GM21717 (cell line): ENCODE data around the gene TRABD2B.

ENCODE experiments used
- ATAC-seq: cut with Tn5 transposase; IDR thresholded peaks from one replicate; pipeline ENCODE4 v1.9.1; 2021; ENCODE audit warnings: mild to moderate bottlenecking, moderate library complexity; ENCODE audit not compliant: unreplicated experiment

The TRABD2B gene

DNA sequence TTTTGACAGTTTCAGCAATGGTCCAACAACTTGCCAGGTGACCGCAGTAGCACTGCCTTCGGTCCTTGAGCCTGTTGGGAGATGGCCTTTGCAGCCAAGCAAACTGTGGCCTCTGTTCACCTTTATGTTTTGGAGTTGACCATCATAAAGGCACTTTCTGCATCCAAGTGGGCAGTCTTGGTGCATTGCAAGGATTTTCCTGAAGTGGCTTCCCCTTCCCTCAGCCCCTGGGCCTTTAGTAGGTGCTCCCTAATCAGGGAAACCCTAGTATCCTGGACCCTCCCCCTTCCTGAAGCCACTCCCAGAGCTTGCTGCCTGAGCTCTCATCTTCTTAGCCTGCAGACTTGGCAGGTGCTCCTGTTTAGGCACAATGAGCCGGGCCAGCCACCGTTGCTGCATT, 140.2 kb downstream of the TRABD2B start:
- no peak for ATAC-seq

DNA sequence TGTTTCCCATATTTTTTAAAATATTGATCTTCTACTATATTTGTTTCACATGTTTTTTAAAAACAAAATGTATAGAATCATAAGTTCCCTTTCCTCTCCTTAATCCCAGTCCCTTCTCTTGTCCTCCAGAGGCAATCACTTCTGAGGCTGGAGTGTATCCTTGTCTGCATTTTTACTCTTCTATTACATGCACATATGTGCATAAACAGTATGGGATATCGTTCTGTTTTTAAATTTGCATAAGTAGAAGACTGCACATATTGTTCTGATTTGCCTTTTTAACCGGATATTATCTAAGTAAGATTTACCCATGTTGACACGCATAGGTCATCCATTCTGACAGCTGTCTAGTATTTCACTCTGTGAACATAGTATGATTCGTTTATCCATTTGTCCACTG, 142.0 kb downstream of the TRABD2B start:
- no peak for ATAC-seq

DNA sequence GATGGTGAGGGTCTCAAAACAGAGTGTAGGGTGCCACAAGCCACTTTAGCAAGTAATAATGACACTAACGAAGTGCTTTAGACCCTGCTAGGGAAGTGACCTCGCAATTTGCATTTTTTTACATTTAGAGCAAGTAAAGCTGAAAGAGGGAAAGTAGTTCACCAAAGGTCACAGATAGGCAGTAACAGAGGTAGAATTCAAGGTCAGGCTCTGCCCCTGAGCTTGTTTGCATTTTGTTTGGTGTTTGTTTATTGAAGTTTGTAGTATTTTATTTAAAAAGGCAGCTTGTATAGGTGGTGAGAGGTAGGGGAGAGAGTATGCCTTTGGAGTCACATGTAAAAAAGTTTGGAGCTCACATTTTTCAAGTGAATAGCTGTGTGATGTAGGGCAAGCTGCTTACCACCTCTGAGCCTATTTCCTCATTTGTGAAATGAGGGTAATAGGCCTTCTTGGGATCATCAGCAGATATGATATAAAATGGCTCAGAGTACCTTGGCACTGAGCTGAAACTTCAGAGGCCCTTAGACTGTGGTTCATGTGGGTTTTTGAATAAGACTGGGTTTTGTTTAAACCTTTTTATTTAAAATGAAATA, 142.5 kb downstream of the TRABD2B start:
- no peak for ATAC-seq

DNA sequence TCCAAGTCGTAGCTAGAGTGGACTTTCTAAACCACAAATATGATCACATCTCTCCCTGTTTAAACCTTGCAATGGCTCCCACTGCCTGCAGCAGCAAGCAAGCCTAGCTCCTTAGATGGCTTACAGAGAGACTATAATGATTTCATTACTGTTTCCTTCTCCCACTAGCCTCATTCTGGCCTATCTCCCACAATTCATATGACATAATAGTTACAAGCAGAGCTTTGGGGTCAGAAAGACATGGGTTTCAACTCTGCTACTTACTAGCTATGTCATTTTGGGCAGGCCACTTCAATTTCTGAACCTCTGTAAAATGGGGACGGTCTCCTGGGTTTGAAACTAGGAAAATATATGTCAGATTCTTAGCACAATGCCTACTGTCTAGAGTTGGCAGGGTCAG, 143.3 kb downstream of the TRABD2B start:
- no peak for ATAC-seq

DNA sequence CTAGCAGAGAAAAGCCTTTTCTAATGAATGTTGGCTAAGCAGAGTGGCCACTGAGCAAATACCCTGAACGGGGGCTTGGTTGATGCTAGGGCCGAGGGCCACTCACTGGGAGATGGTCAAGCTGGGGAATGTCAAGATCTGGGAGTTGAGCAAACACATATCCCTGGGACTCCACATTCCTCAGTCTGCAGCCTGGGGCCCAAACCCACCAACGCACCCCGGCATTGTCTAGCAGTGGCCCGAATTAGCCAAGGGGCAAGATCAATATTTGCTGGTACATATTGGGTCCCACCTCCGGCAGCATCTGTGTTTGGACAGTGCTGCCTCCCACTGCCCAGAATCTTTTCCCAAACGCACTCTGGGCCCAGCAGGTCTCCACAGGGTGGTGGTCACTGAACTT, 144.1 kb downstream of the TRABD2B start:
- no peak for ATAC-seq

DNA sequence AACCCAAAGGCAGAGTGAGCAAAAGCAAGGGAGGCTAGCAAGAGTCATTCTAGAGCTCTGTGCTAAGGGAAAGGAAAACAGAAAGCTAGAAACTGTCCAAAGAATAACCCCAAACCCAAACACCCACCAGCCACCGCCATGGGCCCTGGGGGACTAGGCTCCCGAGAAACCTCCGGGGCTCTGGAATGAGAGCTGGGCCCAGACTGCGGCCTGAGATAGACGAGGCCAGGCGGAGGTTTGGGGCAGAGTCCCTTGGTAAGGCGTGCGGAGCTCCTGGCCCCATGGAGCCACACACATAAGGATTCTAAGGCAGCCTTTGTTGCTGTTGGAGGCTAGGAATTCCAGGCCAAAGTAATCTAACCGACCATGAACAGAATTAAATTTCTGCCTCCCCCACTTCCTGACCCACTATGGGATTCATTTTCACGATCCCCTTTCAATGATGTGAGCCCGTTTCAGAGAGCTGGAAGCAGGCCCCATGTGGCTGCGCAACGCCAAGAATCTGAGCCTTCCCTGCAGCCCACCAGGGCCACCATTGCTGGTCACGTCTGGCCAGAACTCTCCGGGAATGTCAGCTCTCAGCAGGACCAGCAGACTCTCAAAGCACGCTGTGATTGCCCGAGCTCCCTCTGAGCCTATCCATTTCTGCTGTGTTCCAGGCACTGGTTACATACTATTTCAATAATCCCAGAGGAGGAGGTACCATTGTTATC, 145.0 kb downstream of the TRABD2B start:
- no peak for ATAC-seq

DNA sequence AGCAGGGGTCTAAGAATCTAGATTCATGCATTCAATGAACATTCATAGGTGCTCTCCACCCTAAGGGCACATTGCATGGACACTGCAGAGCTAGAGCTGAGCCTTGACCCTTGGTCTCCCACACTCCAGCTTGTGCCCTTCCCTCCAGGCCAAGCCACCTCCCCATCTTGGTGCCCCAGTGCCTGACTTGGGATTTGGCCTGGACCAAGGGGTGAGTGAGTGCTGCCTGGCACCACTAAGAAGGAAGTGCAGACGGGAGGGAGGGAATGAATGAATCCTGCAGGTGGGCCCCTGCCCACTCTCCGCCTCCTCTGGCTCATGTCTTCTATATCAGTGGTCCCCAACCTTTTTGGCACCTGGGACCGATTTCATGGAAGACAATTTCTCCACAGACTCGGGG, 146.7 kb downstream of the TRABD2B start:
- ATAC-seq, result no peak

DNA sequence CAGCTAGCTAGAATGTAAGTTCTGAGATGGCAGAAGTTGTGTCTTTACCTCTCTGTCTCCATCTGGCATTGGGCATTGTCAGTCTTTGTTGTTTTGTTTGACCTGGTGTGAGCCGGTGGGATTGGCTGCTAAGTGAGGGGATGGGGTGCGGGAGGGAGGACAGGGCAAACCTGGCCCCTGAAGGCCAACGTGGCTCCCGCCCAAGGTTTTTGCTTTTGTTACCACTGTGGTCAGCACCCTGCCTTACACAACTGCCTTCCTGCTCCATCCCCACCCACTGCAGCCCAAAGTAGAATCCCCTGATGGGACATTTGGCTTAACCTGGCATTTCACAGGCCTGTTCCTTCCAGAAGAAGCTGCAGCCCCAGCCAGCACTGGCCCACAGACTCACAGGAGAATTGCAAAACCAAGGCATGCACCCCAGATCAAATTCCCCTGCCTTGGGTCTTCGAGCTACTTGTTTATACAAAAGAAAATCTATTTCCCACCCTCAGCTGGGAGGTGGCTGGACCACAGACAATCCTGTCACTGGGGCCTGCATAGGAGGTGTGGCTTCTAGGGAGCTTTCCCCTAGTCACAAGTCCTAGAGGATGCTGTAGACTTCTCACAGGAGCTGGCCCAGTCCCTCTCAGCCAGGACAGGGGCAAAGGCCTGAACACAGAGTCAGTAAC, 147.5 kb downstream of the TRABD2B start:
- ATAC-seq, result no peak

DNA sequence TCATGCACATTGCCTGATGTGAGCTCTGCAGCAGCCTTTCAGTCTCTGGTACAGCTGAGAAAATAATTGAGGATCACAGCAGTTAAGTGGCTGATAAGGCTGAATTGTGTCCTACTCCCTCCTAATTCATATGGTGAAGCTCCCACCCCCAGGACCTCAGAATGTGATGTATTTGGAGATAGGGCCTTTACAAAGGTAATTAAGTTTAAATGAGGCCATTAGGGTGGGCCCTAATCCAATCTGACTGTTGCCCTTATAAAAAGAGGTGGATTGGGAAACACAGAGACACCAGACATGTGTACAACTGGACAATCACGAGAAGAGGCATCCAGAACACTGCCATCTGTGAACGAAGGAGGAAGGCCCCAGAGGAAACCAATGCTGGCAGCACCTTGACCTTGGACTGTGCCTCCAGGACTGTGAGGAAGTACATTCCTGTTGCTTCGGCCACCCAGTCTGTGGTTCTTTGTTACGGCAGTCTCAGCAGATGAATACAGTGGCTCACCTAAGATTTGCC, 148.1 kb downstream of the TRABD2B start:
- no peak for ATAC-seq

DNA sequence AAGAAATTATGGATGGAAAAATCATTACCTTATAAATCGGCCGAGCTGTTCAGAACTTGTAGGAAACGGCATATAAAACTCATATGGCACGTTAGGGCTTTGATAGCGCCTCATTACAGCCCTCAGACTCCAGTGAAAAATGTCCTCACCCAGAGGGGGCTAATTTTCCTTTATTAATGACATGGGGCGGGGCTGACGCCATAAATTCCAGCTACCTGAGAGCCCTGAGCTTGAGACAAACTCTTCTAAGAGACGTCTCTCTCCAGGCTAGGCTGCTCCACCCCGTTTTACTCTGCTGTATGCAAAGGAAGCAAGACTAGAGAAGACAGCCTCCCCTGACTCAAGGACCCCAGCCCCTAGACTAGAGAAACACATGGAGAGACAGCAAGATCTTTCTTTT, 149.4 kb downstream of the TRABD2B start:
- no peak for ATAC-seq

DNA sequence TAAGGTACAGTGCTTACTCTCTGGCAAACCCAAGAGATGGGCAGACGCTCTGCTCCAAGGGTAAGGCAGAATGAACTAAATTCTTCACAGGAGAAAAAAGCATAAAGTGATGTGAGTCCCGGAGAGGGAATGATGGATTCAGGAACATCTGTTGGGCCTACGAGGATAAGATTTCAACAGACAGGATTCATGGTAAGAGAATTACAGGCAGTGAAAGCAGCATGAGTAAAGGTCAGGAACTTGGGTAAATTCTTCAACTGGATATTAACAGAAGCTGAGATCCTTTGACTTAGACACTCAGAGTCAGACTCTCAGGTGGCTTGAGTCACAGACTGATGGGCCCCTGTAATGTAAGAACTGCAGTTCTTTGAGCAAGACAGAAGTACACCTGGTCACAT, 152.6 kb downstream of the TRABD2B start:
- no peak for ATAC-seq

DNA sequence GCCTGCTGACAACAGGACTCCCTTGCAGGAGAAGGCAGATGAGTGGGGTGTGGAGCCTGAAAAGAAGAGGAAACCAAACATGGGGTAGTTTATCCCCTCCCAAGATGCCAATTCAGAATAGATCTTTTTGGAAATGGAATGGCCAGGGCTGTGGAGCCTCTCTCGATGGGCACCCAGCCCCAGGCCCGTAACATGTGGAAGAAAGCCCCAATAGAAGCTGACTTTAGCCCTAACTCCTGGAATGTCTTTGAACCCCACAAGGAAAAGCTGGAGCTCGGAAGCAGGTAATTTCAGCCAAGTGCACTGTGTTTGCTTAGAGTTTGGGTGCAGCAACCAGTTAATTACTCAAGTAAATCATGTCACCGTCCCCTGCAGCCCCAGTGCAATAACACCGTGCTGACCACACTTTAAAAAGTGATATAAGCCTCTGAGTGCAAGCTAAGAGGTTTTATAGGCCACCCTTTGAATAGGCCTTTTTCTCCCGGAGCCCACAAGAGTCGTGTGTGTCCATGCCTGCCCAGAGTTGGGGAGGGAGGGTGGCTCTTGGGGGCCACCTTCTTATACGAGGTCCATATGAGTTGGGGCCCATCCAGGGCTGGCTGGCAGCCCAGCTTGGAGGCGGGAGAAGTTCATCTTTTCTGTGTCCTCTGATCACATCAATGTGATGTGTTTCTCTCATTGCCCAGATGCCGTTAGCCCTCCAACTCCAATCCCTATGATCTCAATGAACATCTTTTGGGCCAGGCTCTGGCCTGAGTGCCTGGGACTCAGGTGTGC, 153.2 kb downstream of the TRABD2B start:
- ATAC-seq, result no peak

DNA sequence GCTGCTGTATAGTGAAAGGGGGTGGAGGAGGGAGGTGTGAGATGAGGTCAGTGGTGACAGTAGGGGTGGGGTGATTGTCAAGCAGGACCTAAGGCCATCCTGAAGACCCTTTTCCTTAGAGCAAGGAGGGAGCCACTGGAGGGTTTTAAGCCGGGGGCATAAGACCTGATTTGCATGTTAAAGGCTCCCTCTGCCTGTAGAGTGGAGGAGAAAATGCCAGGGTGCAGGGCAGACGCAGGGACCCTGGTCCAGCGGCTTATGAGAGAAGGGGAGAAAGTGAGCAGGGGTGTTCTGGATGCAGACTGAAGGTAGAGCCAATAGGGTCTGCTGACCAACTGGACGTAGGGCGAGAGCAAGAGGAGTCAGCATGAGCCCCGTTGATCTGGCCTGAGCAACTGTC, 154.1 kb downstream of the TRABD2B start:
- no peak for ATAC-seq

DNA sequence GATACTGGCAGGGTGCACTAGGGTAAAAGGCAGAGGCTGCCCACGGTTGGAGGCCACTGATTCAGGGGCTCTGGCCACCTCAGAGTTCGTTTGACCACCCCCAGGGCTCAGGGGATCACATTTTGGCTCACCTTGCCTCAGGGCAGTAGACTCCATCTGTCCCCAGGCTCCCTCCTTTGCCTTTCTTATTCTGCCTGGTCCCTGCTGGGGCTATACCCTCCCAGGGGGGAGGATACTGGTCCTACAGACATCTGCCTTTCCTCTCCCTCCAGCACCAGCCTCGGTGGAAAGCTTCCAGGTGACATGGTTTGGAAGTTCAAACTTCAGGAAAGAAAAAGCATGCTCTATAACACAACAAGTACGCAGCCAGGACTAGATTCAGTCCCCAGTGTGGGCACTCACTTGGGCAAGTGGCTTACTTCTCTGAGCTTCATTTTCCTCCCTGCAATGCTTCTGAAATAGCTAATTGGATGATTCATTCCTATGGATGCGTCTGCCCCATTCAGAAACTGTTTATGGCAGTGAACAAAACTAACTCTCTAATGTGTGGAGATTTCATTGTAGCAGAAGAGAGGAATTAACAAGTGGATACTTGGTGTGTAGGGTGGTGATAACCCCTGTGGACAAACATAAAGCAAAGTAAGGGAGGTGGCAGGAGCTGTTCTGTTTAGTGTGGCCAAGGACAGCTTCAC, 154.8 kb downstream of the TRABD2B start:
- no peak for ATAC-seq

DNA sequence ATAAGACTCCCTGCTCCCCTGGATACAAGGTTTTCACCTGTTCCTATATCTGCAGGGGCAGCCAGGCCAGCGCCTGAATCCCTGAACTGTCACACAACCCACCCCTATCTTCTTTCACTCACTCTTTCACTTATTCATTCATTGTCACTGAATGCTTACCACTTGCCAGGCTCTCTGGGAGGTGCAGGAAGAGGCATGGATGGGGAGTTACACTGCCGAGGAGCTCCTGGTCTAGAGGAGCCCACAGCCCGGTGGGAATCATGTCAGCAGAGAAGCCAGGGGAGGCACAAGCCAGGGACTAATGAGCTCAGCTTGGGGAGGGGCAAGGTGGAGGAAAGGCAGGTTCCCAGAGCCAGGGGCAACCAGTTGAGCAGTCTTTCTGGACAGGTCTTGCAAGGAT, 155.8 kb downstream of the TRABD2B start:
- no peak for ATAC-seq

DNA sequence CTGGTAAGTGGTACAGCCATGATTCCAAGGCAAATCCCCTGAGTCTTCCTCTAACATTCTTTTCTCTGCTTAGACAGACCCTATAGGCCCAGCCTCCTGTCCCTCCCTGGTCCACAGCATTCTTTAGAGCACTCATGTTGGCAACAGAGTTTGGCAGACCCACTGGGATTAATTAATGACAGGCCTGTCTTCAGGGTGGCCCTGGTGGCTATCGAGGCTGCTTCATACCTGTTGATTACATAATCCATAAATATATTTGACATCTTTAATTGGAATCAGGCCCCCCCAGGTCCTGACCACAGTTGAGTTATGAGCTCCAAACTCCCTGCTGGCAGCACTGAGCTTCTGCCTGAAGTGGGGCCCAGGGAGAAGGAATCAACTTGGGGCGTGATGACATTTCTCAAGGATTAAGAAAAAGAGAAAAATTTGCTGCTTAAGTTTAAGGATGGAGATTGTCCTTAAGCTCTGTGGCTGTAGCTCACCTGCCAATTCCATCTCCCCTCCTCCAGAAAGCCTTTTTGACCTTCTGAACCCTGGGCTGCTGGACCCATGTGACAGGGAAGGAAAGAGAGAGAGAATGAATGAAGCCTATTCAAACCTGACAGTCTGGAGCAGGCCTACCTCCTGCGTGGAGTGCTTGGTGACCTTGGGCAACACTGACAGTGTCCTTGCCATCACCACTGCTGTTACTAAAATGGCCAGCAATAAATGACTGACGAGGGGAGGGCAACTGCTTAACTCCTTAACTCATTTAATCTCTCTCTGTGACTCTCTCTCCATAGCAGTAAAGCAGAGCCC, 156.6 kb downstream of the TRABD2B start:
- no peak for ATAC-seq

DNA sequence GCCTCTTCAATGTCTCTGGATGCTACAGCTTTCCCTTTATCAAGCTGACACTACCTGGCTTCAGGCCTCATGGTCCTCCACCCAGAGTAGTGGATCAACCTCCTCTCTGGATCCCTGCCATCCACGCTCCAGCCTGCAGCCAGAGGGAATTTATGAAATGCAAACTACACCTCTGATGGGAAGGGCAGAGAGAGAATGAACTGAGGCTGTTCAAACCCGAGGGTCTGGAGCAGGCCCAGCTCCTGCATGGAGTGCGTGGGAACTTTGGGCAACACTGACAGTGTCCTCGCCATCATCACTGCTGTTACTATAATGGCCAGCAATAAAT, 157.8 kb downstream of the TRABD2B start:
- no peak for ATAC-seq

DNA sequence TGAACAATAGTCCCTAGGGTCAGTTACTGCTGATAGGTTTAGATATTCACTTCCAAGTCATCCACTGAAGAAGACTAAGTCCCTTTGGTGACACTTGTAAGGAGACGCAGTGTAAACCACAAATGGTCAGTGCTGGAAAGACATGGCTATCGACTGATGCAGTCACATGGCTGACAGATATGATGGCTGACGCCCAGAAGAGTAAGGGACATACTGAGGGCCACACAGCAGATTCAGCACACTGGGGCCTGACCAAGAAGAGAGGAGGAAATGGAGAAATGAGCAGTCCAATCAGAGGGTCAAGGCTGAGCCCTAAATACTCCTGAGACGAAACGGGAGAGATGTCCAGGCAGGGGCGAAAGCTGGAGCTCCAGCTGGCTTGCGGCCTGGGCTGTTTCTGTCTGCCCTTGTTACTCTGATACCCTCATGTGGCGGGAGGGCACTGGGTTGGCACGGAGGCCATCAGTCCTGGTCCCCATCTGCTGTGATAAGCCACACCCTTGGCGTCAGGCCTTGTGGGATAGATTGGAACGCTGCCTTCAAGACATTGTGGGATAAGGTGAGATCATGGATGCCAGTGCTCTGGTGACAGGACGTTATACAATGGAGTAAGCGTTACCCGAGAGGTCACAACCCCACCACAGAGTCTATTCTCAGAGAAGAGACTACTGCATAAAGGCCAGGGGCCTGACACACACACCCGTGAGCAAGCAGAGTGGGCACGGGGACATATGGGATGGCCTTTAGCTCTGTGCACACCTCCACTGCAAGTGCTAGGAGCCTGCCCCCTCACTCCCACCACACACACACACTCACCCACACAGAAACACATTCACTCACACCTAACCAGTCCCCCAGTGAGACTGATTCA, 158.4 kb downstream of the TRABD2B start:
- no peak for ATAC-seq

DNA sequence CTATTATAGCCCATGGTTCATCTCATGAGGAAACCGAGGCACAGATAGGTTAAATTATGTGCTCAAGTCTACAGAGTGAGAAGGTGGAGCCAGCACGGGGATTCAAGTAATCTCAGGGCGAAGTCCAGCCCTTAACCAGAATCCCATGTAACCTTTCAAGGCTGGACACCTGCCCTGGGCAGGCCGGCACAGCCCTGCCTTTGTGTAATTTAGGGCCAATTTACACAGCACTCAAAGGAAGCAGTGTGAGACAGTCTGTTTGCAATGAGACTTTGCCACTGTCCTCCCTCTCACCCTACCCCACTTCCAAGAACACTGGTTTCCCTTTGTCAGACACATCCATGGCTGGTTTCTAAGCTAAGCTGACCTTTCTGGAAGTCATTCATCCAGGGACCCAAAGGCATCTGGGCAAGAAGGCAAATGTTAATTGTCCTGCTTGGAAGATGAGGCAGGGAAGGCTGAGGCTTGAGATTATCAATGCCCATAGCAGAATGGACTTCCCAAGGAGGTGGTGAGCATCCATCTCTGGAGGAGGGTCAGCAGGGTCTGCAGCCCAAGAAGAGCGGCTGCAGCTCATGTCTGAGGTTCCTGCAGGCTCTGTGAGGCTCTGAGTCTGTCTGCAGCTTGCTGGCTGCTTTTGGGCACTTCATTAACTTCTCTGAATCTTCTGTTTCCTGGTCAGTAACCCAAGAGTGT, 159.2 kb downstream of the TRABD2B start:
- no peak for ATAC-seq
